Measurements from ENCODE around the gene IL16. TPM values are rescaled to one million over a fixed set of nuclear protein-coding genes. Genes with fewer than 3 reads are reported as not detected.

The IL16 gene
- total RNA-seq, 1 donor from 2014 or later = 0.12 TPM

DNA sequence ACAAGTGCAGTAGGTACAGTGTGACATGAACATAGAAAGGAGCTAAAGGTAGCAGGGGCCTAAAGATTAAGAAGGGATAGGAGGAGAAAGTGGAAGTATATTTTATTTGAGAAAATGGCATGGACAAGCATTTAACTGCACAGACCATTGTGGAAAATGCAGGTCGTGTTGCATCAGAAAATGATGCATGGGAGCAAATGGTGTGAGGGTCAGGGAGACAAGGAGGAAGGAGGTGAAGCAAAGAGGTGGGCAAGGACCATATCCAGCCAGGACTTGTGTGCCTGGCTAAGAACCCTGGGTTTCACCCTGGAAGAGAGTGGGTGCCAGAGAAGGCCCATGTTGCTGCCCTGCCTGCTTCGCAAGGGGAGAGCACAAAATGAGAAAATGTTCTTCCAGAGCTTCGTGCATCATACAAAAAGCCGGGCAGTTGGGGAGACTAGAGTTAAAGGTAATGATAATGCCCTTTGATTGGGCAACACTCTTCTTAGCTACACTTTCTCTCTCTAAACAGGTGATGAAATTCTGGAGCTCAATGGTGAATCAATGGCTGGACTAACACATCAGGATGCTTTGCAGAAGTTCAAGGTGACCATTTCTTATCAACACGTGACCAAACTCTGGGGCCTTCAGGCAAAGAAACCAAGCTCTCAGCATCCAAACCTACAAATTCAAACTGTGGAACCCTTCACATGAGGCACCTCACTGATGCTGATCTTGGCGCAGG, 81.8 kb downstream of the IL16 start:
- H3K4me3 ChIP-seq (ENCODE audit: low read depth, low read length) = no peak overlapping the region
- no peak for DNase-seq (ENCODE audit: low read depth)
- TF ChIP-seq, protein P1, sequence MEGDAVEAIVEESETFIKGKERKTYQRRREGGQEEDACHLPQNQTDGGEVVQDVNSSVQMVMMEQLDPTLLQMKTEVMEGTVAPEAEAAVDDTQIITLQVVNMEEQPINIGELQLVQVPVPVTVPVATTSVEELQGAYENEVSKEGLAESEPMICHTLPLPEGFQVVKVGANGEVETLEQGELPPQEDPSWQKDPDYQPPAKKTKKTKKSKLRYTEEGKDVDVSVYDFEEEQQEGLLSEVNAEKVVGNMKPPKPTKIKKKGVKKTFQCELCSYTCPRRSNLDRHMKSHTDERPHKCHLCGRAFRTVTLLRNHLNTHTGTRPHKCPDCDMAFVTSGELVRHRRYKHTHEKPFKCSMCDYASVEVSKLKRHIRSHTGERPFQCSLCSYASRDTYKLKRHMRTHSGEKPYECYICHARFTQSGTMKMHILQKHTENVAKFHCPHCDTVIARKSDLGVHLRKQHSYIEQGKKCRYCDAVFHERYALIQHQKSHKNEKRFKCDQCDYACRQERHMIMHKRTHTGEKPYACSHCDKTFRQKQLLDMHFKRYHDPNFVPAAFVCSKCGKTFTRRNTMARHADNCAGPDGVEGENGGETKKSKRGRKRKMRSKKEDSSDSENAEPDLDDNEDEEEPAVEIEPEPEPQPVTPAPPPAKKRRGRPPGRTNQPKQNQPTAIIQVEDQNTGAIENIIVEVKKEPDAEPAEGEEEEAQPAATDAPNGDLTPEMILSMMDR (conservative IDR thresholded peaks at IDR 0.05; ENCODE audit: low read depth, low read length) = no peak

DNA sequence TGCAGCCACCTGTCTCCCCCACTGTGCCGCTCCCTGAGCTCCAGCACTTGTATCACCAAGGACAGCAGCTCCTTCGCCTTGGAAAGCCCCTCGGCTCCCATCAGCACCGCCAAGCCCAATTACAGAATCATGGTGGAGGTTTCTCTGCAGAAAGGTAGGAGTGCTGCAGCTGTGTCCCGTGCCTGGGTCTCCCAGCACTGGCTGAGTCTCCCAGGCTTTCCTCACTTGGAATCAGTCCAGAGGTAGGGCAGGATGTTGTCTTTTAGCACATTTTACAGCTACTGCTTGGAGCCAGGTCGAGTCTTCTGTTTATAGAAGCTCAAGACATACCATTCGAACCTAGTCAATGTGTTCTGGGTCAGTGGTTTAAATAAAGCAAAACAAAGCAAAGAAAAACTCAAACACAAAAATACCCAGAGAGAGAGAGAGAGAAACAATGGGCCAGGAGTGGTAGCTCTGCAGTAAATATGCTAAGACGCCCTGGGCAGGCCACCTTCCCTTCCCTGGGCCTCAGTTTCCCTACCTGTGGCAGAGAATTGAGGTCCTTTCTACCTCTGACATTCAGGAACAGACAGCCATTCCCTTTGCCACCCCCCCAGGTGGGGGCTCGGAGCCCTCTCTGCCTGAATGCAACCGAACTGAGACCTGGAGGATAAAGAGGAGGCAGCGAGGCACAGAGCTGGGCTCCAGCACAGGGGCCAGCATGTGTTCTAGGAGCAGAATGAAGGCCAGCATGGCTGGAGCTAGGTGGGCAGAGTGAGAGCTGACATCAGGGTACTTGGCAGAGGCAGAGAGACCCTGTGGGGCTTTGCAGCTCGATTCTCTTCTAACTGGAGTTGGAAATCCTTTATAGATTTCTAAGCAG, 83.2 kb downstream of the IL16 start:
- H3K4me3 ChIP-seq (ENCODE audit: low read depth, low read length) = no peak overlapping the region
- DNase-seq (ENCODE audit: low read depth) = no peak
- TF ChIP-seq, protein P1 (conservative IDR thresholded peaks at IDR 0.05; ENCODE audit: low read depth, low read length) = no peak

DNA sequence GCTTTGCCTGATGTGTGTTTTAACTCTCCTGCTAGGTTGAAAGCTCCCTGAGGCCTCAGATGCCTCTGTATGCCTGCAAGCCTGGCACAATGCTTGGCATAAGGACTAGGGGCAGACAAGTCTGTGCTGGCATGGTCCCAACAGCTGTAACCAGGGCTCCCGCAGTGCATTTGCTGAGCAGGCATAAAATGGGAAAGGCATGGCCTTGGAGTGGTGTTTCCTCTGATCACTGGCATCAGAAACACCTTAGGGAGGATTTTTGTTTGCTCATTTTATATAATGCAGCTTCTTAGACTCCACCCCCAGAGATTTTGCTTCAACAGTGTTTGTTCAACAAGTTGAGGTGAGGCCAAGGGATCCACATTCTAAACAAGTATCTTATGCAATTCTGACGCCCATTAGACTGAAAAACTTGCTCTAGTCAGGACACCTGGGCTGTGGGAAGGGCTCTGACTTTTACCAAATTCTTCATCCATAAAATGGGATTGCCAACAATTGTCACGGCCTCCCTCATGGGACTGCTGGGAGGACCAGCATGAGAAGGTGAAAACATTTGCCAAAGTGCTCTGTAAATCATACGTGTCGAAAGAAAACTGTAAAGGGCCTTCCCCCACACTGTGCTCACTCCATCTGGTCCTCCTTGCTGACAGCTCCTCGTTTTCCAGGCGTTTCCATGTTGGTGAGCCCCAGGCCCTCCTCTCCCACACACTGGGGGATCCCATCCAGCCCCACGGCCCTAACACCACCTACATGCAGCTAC, 84.2 kb downstream of the IL16 start:
- TF ChIP-seq, protein P1 (conservative IDR thresholded peaks at IDR 0.05; ENCODE audit: low read depth, low read length) = no peak
- DNase-seq (ENCODE audit: low read depth) = no peak
- no peak overlapping the region for H3K4me3 ChIP-seq (ENCODE audit: low read depth, low read length)

DNA sequence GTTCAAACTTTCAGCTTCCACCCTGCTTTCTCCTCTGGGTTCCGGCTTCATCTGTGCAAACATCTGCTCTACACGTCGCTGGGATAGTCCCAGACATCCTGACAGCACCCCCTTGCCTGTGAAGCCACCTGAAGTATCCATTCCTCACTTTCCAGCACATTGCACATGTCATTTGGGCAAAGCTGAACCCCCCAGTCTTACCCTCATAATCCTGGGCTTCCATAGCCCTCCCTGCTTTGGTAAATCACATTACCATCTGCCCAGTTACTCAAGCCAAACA, 84.7 kb downstream of the IL16 start:
- TF ChIP-seq, protein P1 (conservative IDR thresholded peaks at IDR 0.05; ENCODE audit: low read depth, low read length) = no peak
- DNase-seq (ENCODE audit: low read depth) = no peak
- no peak overlapping the region for H3K4me3 ChIP-seq (ENCODE audit: low read depth, low read length)

DNA sequence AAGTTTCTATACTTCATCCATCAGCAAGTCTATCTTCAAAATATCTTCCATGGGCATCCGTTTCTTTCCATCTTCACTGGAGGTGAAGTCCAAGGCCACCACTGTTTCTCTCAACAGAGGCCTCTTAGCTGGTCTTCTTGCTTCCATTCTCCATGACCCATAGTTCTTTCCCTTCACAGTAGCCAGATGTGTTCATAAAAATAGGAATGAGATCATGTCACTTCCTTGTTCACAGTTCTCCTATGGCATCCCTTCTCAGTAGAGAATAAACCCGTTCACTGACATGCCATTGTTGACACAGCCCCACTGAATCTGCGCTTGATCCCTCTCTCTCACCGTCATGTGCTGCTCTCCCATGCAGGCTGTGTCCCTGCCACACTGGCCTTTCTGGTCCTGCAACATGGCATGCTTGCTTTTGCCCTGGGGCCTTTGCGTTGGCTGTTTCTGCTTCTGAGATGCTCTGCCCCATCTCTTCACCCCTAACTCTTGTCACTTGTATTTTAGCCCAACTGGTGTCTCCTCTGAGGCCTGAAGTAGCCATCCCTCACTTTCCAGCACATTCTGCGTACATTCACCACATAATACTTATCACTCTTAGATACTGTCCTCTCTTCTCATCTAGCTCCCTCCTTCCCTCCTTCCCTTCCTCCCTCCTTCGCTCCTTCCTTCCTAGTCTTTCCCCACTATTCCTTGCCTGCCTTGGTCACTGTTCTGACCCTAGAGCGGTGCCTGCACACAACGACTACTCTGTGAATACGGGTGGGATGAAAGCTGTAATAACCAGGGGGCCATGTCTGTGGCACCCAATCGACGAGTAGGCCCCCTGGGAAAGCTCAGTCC, 85.3 kb downstream of the IL16 start:
- TF ChIP-seq, protein P1 (conservative IDR thresholded peaks at IDR 0.05; ENCODE audit: low read depth, low read length) = no peak
- no peak for DNase-seq (ENCODE audit: low read depth)
- no peak overlapping the region for H3K4me3 ChIP-seq (ENCODE audit: low read depth, low read length)

DNA sequence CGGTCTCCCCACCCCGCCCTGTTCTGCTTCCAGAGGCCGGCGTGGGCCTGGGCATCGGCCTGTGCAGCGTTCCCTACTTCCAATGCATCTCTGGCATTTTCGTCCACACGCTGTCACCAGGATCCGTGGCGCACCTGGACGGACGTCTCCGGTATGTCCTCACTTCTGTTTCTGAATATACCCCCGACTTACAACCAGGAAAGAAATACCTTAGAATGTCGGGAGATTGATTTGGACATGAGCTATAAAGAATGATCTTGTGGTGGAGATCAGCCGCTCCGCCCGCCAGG, 85.9 kb downstream of the IL16 start:
- DNase-seq (ENCODE audit: low read depth) = no peak
- TF ChIP-seq, protein P1 (conservative IDR thresholded peaks at IDR 0.05; ENCODE audit: low read depth, low read length) = no peak
- no peak overlapping the region for H3K4me3 ChIP-seq (ENCODE audit: low read depth, low read length)

Measured in epithelial cell of proximal tubule (primary cell).